OCI-LY1 (cell line): ENCODE data around the gene SEMA3C.

Experiments
- H2AFZ ChIP-seq: fragments of 200-600 bp; sonication (generic), shearing (Covaris generic); 2 replicates; pipeline ENCODE4 v1.6.0; 2014; ENCODE audit warnings: antibody characterized with exemption, mild to moderate bottlenecking, low read length
- H3F3A ChIP-seq: fragments of 200-600 bp; sonication (generic), shearing (Covaris generic); 2 replicates; pipeline ENCODE4 v1.6.0; 2014; ENCODE audit warnings: mild to moderate bottlenecking, antibody characterized with exemption, low read length, moderate library complexity; ENCODE audit not compliant: insufficient read depth
- H3K27ac ChIP-seq: fragments of 200-600 bp; sonication (generic); 2 replicates; pipeline ENCODE4 v1.5.1; 2014; ENCODE audit warnings: low read length, mixed run types, mild to moderate bottlenecking, low read depth; ENCODE audit not compliant: poor library complexity, severe bottlenecking
- H3K27me3 ChIP-seq: fragments of 200-600 bp; sonication (generic); 2 replicates; pipeline ENCODE4 v1.6.0; 2014; ENCODE audit warnings: antibody characterized with exemption, mild to moderate bottlenecking, low read length, moderate library complexity; ENCODE audit not compliant: insufficient read depth
- H3K36me3 ChIP-seq: fragments of 200-600 bp; sonication (generic); 2 replicates; pipeline ENCODE4 v1.6.1; 2014; ENCODE audit warnings: mild to moderate bottlenecking, antibody characterized with exemption, low read length, moderate library complexity, mixed read lengths; ENCODE audit not compliant: insufficient read depth
- H3K4me1 ChIP-seq: fragments of 200-600 bp; sonication (generic); 2 replicates; pipeline ENCODE4 v1.5.1; 2014; ENCODE audit warnings: mild to moderate bottlenecking, low read length, moderate library complexity; ENCODE audit not compliant: insufficient read depth, severe bottlenecking
- H3K4me2 ChIP-seq: fragments of 200-600 bp; sonication (generic), shearing (Covaris generic); 2 replicates; pipeline ENCODE4 v1.6.1; 2014; ENCODE audit warnings: low read length
- H3K4me3 ChIP-seq: fragments of 200-600 bp; sonication (generic); 2 replicates; pipeline ENCODE4 v1.5.1; 2014; ENCODE audit warnings: low read length, low read depth, mild to moderate bottlenecking, mixed read lengths; ENCODE audit not compliant: poor library complexity, severe bottlenecking
- H3K79me2 ChIP-seq: fragments of 200-600 bp; shearing (Covaris generic); 2 replicates; pipeline ENCODE4 v1.6.1; 2016; ENCODE audit warnings: mixed run types, low read length, mixed read lengths; ENCODE audit not compliant: insufficient read depth
- H3K9ac ChIP-seq: fragments of 200-600 bp; sonication (generic), shearing (Covaris generic); 2 replicates; pipeline ENCODE4 v1.6.1; 2014; ENCODE audit warnings: mild to moderate bottlenecking, low read length, mixed read lengths
- H3K9me2 ChIP-seq: fragments of 200-600 bp; sonication (generic), shearing (Covaris generic); 2 replicates; pipeline ENCODE4 v1.6.1; 2014; ENCODE audit warnings: low read depth, mild to moderate bottlenecking, low read length, mixed read lengths
- H3K9me3 ChIP-seq: fragments of 200-600 bp; shearing (Covaris generic); 2 replicates; pipeline ENCODE4 v1.6.1; 2014; ENCODE audit warnings: low read length, mixed read lengths
- H4K20me1 ChIP-seq: fragments of 200-600 bp; sonication (generic), shearing (Covaris generic); 2 replicates; pipeline ENCODE4 v1.6.0; 2016; ENCODE audit warnings: mild to moderate bottlenecking, low read length; ENCODE audit not compliant: insufficient read depth
- CTCF ChIP-seq: fragments of 200-600 bp; sonication (generic), shearing (Covaris generic); IDR thresholded peaks from 2 replicates; pipeline ENCODE4 v1.5.1; 2017; ENCODE audit warnings: mild to moderate bottlenecking, antibody characterized with exemption, low read length, moderate library complexity, mixed read lengths
- EZH2 ChIP-seq: fragments of 200-600 bp; sonication (generic), shearing (Covaris generic); IDR thresholded peaks from 2 replicates; pipeline ENCODE4 v1.8.0; 2017; ENCODE audit warnings: borderline replicate concordance, mixed run types, mild to moderate bottlenecking, antibody characterized with exemption, low read length, moderate library complexity, mixed read lengths

SEMA3C gene

GRCh38 chr7:80902716-80903308 lies 16.0 kb downstream of the SEMA3C start:
- H3K79me2 ChIP-seq = no peaks in the 10 kb centered on the region

GRCh38 chr7:80902019-80902418 lies 16.8 kb downstream of the SEMA3C start:
- Histone ChIP-seq H3K9ac (no peak overlapping the region), H3K79me2 (no peaks in the 10 kb centered on the region), H3K27ac (no peak overlapping the region), H3K27me3 (no peaks in the 10 kb centered on the region), H3K4me2 (no peak overlapping the region), H3K36me3 (no peaks in the 10 kb centered on the region), H3K4me1 (no peaks in the 10 kb centered on the region), H4K20me1 (no peaks in the 10 kb centered on the region), H3F3A (no peaks in the 10 kb centered on the region), H3K9me3 (no peaks in the 10 kb centered on the region), H3K9me2 (no peaks in the 10 kb centered on the region), H2AFZ (no peak overlapping the region), H3K4me3 (no peak overlapping the region)
- no peak for TF ChIP-seq CTCF
- no peak for TF ChIP-seq EZH2

More at GRCh38 chr7:80902716-80903308, 16.0 kb downstream of the SEMA3C start:
- H3F3A ChIP-seq = no peaks in the 10 kb centered on the region
- H3K27ac ChIP-seq = no peak overlapping the region
- H3K4me1 ChIP-seq = no peaks in the 10 kb centered on the region
- H3K4me3 ChIP-seq = no peak overlapping the region
- H3K9me2 ChIP-seq = no peaks in the 10 kb centered on the region
- H3K4me2 ChIP-seq = no peak overlapping the region
- TF ChIP-seq CTCF = no peak
- no peak for TF ChIP-seq EZH2
- H4K20me1 ChIP-seq = no peaks in the 10 kb centered on the region
- H3K27me3 ChIP-seq = no peaks in the 10 kb centered on the region
- H3K9ac ChIP-seq = no peak overlapping the region
- H3K36me3 ChIP-seq = no peaks in the 10 kb centered on the region
- no peaks in the 10 kb centered on the region for H3K9me3 ChIP-seq
- H2AFZ ChIP-seq = no peak overlapping the region

GRCh38 chr7:80900583-80901576 lies 18.0 kb downstream of the SEMA3C start:
- Histone ChIP-seq H2AFZ (no peak overlapping the region), H3K27me3 (no peaks in the 10 kb centered on the region), H3K9ac (no peak overlapping the region), H3K4me1 (no peaks in the 10 kb centered on the region), H3K9me2 (no peaks in the 10 kb centered on the region), H3F3A (no peaks in the 10 kb centered on the region), H3K9me3 (no peaks in the 10 kb centered on the region), H3K4me3 (no peak overlapping the region), H3K36me3 (no peaks in the 10 kb centered on the region), H3K4me2 (no peak overlapping the region), H3K79me2 (no peaks in the 10 kb centered on the region), H3K27ac (no peak overlapping the region), H4K20me1 (no peaks in the 10 kb centered on the region)
- TF ChIP-seq CTCF (no peak), EZH2 (no peak)
